Measurements from ENCODE around the gene RAET1E.
"Not testable (repeated sequence)": the region's sequence is repeated elsewhere in the genome, so short reads cannot be mapped to it uniquely, and the experiment has no call there.

DNA sequence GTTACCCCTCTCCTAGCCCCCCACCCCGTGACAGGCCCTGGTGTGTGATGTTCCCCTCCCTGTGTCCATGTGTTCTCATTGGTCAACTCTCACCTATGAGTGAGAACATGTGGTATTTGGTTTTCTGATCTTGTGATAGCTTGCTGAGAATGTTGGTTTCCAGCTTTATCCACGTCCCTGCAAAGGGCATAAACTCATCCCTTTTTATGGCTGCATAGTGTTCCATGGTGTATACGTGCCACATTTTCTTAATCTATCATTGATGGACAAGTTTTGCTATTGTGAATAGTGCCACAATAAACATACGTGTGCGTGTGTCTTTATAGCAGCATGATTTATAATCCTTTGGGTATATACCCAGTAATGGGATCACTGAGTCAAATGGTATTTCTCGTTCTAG is 6.0 kb downstream of the RAET1E start:
- TF ChIP-seq, protein P1, sequence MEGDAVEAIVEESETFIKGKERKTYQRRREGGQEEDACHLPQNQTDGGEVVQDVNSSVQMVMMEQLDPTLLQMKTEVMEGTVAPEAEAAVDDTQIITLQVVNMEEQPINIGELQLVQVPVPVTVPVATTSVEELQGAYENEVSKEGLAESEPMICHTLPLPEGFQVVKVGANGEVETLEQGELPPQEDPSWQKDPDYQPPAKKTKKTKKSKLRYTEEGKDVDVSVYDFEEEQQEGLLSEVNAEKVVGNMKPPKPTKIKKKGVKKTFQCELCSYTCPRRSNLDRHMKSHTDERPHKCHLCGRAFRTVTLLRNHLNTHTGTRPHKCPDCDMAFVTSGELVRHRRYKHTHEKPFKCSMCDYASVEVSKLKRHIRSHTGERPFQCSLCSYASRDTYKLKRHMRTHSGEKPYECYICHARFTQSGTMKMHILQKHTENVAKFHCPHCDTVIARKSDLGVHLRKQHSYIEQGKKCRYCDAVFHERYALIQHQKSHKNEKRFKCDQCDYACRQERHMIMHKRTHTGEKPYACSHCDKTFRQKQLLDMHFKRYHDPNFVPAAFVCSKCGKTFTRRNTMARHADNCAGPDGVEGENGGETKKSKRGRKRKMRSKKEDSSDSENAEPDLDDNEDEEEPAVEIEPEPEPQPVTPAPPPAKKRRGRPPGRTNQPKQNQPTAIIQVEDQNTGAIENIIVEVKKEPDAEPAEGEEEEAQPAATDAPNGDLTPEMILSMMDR (IDR thresholded peaks at IDR 0.05; ENCODE audit: insufficient read depth, low read length, poor library complexity, severe bottlenecking) = not testable (repeated sequence)
- not testable (repeated sequence) for TF ChIP-seq EZH2phosphoT487 (conservative IDR thresholded peaks at IDR 0.05; ENCODE audit: low read length)

Data from SU-DHL-6 (cell line).